ENCODE measurements around the gene ACTN1. TPM values are rescaled to one million over a fixed set of nuclear protein-coding genes. Genes with fewer than 3 reads are reported as not detected.

Gene ACTN1
- total and polyA plus RNA-seq, 2 experiments from 2014 or later, result 121 to 280 TPM

DNA sequence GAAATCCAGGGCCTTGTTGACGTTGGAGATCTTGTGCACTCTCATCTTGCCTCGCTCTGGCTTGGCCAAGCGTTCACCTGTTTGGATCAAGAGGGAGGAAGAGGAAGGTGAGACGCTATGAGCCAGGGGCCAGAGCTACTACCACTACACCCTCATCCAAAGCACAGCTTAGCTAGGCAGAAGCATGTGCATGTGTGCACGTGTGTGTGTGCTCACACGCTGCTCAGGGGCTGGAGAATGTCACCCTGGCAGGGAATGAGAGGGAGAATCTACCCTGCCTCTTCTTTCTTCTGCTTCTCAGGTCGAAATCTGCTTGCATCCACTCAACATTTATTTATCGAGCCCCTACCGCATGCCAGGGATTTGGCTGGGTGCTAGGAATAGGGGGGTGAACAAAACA is 58.1 kb downstream of the ACTN1 start:
- no peak overlapping the region; the same call in 2 of the 3 replicates for H3K4me3 Mint-ChIP-seq
- H3K4me1 Mint-ChIP-seq, result peaks cover 34% of the 10 kb centered on the region
- Histone ChIP-seq H3K79me2 (replicated peaks; ENCODE audit: insufficient read depth) (peaks cover 65% of the 10 kb centered on the region), H3K4me3 (no peak overlapping the region), H3K4me2 (no peak overlapping the region), H3K9me2 (ENCODE audit: insufficient read depth) (no peaks in the 10 kb centered on the region), H3K27me3 (ENCODE audit: insufficient read depth) (no peaks in the 10 kb centered on the region), H4K20me1 (replicated peaks; ENCODE audit: insufficient read depth) (peaks cover 24% of the 10 kb centered on the region; the same call in 1 of the 2 replicates), H3F3A (replicated peaks; ENCODE audit: low read depth) (no peaks in the 10 kb centered on the region), H3K27ac (ENCODE audit: low read depth) (no peak overlapping the region), H3K4me1 (ENCODE audit: insufficient read depth) (peaks cover 14% of the 10 kb centered on the region; the same call in 1 of the 2 replicates), H2AFZ (no peak overlapping the region), H3K36me3 (ENCODE audit: insufficient read depth) (peaks cover 10% of the 10 kb centered on the region)
- peaks cover 9% of the 10 kb centered on the region for H3K27me3 Mint-ChIP-seq (ENCODE audit: insufficient read depth, low read depth, poor library complexity)
- no peak overlapping the region for H3K27ac Mint-ChIP-seq
- TF ChIP-seq, protein P1, sequence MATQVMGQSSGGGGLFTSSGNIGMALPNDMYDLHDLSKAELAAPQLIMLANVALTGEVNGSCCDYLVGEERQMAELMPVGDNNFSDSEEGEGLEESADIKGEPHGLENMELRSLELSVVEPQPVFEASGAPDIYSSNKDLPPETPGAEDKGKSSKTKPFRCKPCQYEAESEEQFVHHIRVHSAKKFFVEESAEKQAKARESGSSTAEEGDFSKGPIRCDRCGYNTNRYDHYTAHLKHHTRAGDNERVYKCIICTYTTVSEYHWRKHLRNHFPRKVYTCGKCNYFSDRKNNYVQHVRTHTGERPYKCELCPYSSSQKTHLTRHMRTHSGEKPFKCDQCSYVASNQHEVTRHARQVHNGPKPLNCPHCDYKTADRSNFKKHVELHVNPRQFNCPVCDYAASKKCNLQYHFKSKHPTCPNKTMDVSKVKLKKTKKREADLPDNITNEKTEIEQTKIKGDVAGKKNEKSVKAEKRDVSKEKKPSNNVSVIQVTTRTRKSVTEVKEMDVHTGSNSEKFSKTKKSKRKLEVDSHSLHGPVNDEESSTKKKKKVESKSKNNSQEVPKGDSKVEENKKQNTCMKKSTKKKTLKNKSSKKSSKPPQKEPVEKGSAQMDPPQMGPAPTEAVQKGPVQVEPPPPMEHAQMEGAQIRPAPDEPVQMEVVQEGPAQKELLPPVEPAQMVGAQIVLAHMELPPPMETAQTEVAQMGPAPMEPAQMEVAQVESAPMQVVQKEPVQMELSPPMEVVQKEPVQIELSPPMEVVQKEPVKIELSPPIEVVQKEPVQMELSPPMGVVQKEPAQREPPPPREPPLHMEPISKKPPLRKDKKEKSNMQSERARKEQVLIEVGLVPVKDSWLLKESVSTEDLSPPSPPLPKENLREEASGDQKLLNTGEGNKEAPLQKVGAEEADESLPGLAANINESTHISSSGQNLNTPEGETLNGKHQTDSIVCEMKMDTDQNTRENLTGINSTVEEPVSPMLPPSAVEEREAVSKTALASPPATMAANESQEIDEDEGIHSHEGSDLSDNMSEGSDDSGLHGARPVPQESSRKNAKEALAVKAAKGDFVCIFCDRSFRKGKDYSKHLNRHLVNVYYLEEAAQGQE (IDR thresholded peaks at IDR 0.05; ENCODE audit: unreplicated experiment), result no peak
- TF ChIP-seq ZNF114 (CRISPR knock-in tag; IDR thresholded peaks at IDR 0.05) (no peak), EZH2 (IDR thresholded peaks at IDR 0.05; ENCODE audit: low read depth, unreplicated experiment) (no peak), ZNF462 (CRISPR knock-in tag; IDR thresholded peaks at IDR 0.05) (no peak), ETS1 (IDR thresholded peaks at IDR 0.05) (no peak), JUNB (IDR thresholded peaks at IDR 0.05; ENCODE audit: unreplicated experiment) (no peak)
- no peak for DNase-seq (ENCODE audit: low spot score)
- peaks cover 84% of the 10 kb centered on the region for H3K36me3 Mint-ChIP-seq (ENCODE audit: low read depth)
- no peak for ATAC-seq
- H3K9me3 Mint-ChIP-seq, result peaks cover 2% of the 10 kb centered on the region; the same call in 2 of the 3 replicates
